B cell (primary cell): ENCODE measurements around the gene SLC8A3. TPM values are rescaled to one million over a fixed set of nuclear protein-coding genes. Genes with fewer than 3 reads are reported as not detected.

Experiments used
- ATAC-seq: fragments of 200-7000 bp; cut with Tn5 transposase; one replicate; pipeline ENCODE4 v1.10.0; 2021; ENCODE audit warnings: low read depth, mild to moderate bottlenecking, moderate number of reproducible peaks, moderate library complexity
- CTCF ChIA-PET: fragments of 350-600 bp; sonication (Branson Sonifier 250); formaldehyde crosslinking; loops from one replicate; lab custom pipeline; 2021; ENCODE audit warnings: antibody characterized with exemption, inconsistent platforms; lab: Charles Lee
- POLR2A ChIA-PET: fragments of 350-600 bp; sonication (Branson Sonifier 250); formaldehyde crosslinking; loops from one replicate; lab custom pipeline; 2021; ENCODE audit warnings: antibody characterized with exemption; lab: Charles Lee
- DNase-seq: peaks from one replicate; pipeline ENCODE4 v3.0.0; 2013
- H2AFZ ChIP-seq: 2 replicates; pipeline ENCODE4 v1.6.1; 2012; ENCODE audit warnings: mild to moderate bottlenecking, low read depth, low read length; ENCODE audit not compliant: insufficient read depth, poor library complexity, severe bottlenecking
- H3K27ac ChIP-seq, 2 donors: 1 replicate in 1 of 2; 2 replicates in 1 of 2; pipeline ENCODE4 v1.5.1; 2012 to 2013; ENCODE audit warnings: low read length in 2 of 2, mild to moderate bottlenecking in 2 of 2, moderate library complexity in 1 of 2
- H3K27me3 ChIP-seq, 4 experiments: fragments of 200-600 bp in 1 of 4; sonication (generic) in 1 of 4; replicated peaks in 1 of 4; 1 replicate in 2 of 4; 2 replicates in 2 of 4; pipeline versions ENCODE4 v1.6.1 to v1.7.0; 2013 to 2016; ENCODE audit warnings: low read length in 3 of 4, mild to moderate bottlenecking in 2 of 4, mixed read lengths in 1 of 4, moderate library complexity in 1 of 4; ENCODE audit not compliant: insufficient read depth in 4 of 4, control insufficient read depth in 3 of 4; ENCODE audit errors: control extremely low read depth in 1 of 4
- H3K36me3 ChIP-seq, 2 experiments: replicated peaks in 1 of 2; 1 replicate in 1 of 2; 2 replicates in 1 of 2; pipeline versions ENCODE4 v1.6.1 to v1.7.1; 2013; ENCODE audit warnings: low read length in 1 of 2; ENCODE audit not compliant: insufficient read depth in 2 of 2, control insufficient read depth in 1 of 2; ENCODE audit errors: control extremely low read depth in 1 of 2, extremely low read depth in 1 of 2
- H3K4me1 ChIP-seq, 2 donors: fragments of 200-600 bp in 1 of 2; sonication (generic) in 1 of 2; 1 replicate in 1 of 2; 2 replicates in 1 of 2; pipeline versions ENCODE4 v1.5.1 to v1.6.1; 2013 to 2017; ENCODE audit warnings: low read length in 2 of 2; ENCODE audit not compliant: control insufficient read depth in 2 of 2, insufficient read depth in 2 of 2
- H3K4me2 ChIP-seq: replicated peaks from 2 replicates; pipeline ENCODE3; 2012; ENCODE audit warnings: mild to moderate bottlenecking, low read depth, low read length; ENCODE audit not compliant: poor library complexity, severe bottlenecking
- H3K4me3 ChIP-seq, 5 experiments: fragments of 200-600 bp in 1 of 5; sonication (generic) in 1 of 5; 1 replicate in 3 of 5; 2 replicates in 2 of 5; pipeline versions ENCODE4 v1.5.1 to v1.7.0; 2011 to 2016; ENCODE audit warnings: low read length in 4 of 5, mild to moderate bottlenecking in 4 of 5, low read depth in 2 of 5, control low read depth in 1 of 5, moderate library complexity in 1 of 5; ENCODE audit not compliant: insufficient read depth in 1 of 5; ENCODE audit errors: control extremely low read depth in 1 of 5, extremely low read depth in 1 of 5
- H3K79me2 ChIP-seq: fragments of 200-600 bp; sonication (generic); one replicate; pipeline ENCODE4 v1.6.0; 2016; ENCODE audit warnings: low read length; ENCODE audit not compliant: control insufficient read depth, insufficient read depth
- H3K9ac ChIP-seq: fragments of 200-600 bp; sonication (generic); 2 replicates; pipeline ENCODE4 v1.6.1; 2017; ENCODE audit warnings: mild to moderate bottlenecking, low read length, moderate library complexity
- H3K9me3 ChIP-seq, 3 donors: one replicate each; pipeline versions ENCODE4 v1.6.1 to v1.7.1; 2013; ENCODE audit warnings: low read length in 2 of 3; ENCODE audit not compliant: control insufficient read depth in 2 of 3, insufficient read depth in 1 of 3; ENCODE audit errors: control extremely low read depth in 1 of 3
- H4K20me1 ChIP-seq: 2 replicates; pipeline ENCODE4 v1.6.0; 2012; ENCODE audit warnings: mild to moderate bottlenecking, low read length; ENCODE audit not compliant: insufficient read depth, control insufficient read depth, poor library complexity, severe bottlenecking
- H3K27ac Mint-ChIP-seq: one replicate; pipeline ENCODE4 v1.8.0; 2021; ENCODE audit warnings: mixed read lengths
- H3K27me3 Mint-ChIP-seq: one replicate; pipeline ENCODE4 v1.8.0; 2021; ENCODE audit warnings: mixed read lengths
- H3K4me1 Mint-ChIP-seq: one replicate; pipeline ENCODE4 v1.8.0; 2021; ENCODE audit warnings: mixed read lengths
- H3K4me3 Mint-ChIP-seq: one replicate; pipeline ENCODE4 v1.8.0; 2021; ENCODE audit warnings: mixed read lengths
- H3K9me3 Mint-ChIP-seq: one replicate; pipeline ENCODE4 v1.8.0; 2022; ENCODE audit warnings: mixed read lengths; ENCODE audit not compliant: insufficient read depth
- EZH2 ChIP-seq: IDR thresholded peaks from 2 replicates; pipeline ENCODE4 v1.6.1; 2012; ENCODE audit warnings: borderline replicate concordance, low read depth, mild to moderate bottlenecking, moderate library complexity, low read length; ENCODE audit not compliant: insufficient read depth, poor library complexity, severe bottlenecking
- WGBS: methylation state at CpG from one replicate; pipeline ENCODE4 v1.1.5; 2013; ENCODE audit warnings: missing lambda C conversion rate; ENCODE audit not compliant: insufficient coverage; 5-methylcytosine and 5-hydroxymethylcytosine counted together
- intact Hi-C: fragments of 100-400 bp; cut with micrococcal nuclease; formaldehyde crosslinking; loops from one replicate; pipeline ENCODE4 v1.10.0; 2022
- polyA plus RNA-seq: library from polyadenylated mRNA; depleted of rRNA; stranded (reverse); fragments of >200 nt; gene quantifications from 2 replicates; pipeline ENCODE4 v1.2.3, GENCODE V29; 2012
- total RNA-seq, 2 donors: library from RNA; stranded (reverse); fragments of 120-200 nt in 1 of 2; gene quantifications; 1 replicate in 1 of 2; 2 replicates in 1 of 2; pipeline versions ENCODE4 v1.2.3 to v1.2.4, GENCODE V29; 2013 to 2022
- TF ChIP-seq, protein P1 (sequence below): fragments of 200-600 bp; IDR thresholded peaks from one replicate; pipeline ENCODE4 v1.8.0; 2022; ENCODE audit warnings: antibody characterized with exemption, mild to moderate bottlenecking

SLC8A3 gene
- total and polyA plus RNA-seq, 2 donors (not counting 1 experiment from before 2014, with no cell fraction given), result 0.07 to 0.09 TPM

DNA sequence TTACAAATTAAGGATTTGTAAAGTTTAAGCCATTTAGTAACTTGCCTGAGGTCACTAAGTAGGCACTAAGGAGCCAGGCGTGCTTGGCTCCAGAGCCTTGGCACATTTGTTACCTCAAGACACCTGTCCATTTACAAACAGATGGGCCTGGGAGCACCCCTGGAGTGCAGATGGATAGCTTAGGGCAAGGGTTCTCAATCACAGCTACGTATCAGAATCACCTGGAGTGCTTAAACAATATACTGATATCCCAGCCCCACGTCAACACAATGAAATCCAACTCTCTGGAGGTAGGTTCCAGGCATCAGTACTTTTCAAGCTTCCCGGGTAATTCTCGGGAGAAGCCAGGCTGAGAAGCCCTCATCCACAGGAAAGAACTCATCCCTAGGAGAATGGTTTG lies 45.4 kb downstream of the SLC8A3 start:
- Mint-ChIP-seq H3K27ac (no peak overlapping the region), H3K9me3 (no peaks in the 10 kb centered on the region), H3K4me3 (no peak overlapping the region), H3K4me1 (peaks cover 5% of the 10 kb centered on the region), H3K27me3 (peaks cover 9% of the 10 kb centered on the region)
- Histone ChIP-seq H3K4me2 (no peak overlapping the region), H3K27ac (no peak overlapping the region), H3K9me3 (peaks cover 0 to 2% (median 0%) of the 10 kb centered on the region in 3 donors), H3K36me3 (no peaks in the 10 kb centered on the region), H3K79me2 (no peaks in the 10 kb centered on the region), H3K9ac (no peak overlapping the region), H2AFZ (no peak overlapping the region), H3K4me1 (no peaks in the 10 kb centered on the region), H3K27me3 (peaks cover 0 to 3% (median 1%) of the 10 kb centered on the region in 4 experiments), H4K20me1 (no peaks in the 10 kb centered on the region), H3K4me3 (no peak overlapping the region)
- intact Hi-C loops, result no loop called here
- ChIA-PET POLR2A (no interaction called here), CTCF (no interaction called here)
- TF ChIP-seq EZH2, result no peak
- TF ChIP-seq, protein P1, sequence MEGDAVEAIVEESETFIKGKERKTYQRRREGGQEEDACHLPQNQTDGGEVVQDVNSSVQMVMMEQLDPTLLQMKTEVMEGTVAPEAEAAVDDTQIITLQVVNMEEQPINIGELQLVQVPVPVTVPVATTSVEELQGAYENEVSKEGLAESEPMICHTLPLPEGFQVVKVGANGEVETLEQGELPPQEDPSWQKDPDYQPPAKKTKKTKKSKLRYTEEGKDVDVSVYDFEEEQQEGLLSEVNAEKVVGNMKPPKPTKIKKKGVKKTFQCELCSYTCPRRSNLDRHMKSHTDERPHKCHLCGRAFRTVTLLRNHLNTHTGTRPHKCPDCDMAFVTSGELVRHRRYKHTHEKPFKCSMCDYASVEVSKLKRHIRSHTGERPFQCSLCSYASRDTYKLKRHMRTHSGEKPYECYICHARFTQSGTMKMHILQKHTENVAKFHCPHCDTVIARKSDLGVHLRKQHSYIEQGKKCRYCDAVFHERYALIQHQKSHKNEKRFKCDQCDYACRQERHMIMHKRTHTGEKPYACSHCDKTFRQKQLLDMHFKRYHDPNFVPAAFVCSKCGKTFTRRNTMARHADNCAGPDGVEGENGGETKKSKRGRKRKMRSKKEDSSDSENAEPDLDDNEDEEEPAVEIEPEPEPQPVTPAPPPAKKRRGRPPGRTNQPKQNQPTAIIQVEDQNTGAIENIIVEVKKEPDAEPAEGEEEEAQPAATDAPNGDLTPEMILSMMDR, result no peak
- no peak for DNase-seq
- no peak for ATAC-seq
- WGBS, result 90% methylated on average over 3 of the region's 5 CpGs

DNA sequence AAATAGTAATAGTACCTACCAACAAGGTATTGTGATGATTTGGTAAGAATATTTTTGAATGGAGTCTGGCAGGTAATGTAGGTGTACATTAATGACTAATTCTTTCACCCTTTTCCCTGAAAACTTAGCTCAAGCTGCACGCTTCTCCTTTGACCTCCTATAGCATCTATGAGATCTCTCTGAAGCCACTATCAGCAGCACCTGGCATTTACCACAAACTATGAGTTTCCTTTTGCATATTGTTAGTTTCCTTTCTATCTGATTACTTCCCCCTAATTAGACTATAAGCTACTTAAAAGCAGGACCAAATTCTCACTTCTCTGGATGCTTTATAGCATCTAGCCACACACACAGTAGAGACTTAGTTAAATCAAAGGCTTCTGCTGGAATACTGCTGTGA lies 48.1 kb downstream of the SLC8A3 start:
- DNase-seq (no peak), ATAC-seq (no peak)
- POLR2A ChIA-PET, result no interaction called here
- Histone ChIP-seq H3K4me3 (no peak overlapping the region), H2AFZ (no peak overlapping the region), H4K20me1 (no peaks in the 10 kb centered on the region), H3K79me2 (no peaks in the 10 kb centered on the region), H3K9me3 (peaks cover 0 to 2% (median 0%) of the 10 kb centered on the region in 3 donors), H3K4me1 (no peaks in the 10 kb centered on the region), H3K27ac (no peak overlapping the region), H3K27me3 (peaks cover 0 to 2% (median 0%) of the 10 kb centered on the region in 4 experiments), H3K4me2 (no peak overlapping the region), H3K36me3 (no peaks in the 10 kb centered on the region), H3K9ac (no peak overlapping the region)
- Mint-ChIP-seq H3K4me1 (peaks cover 5% of the 10 kb centered on the region), H3K27ac (no peak overlapping the region), H3K27me3 (peaks cover 7% of the 10 kb centered on the region), H3K4me3 (no peak overlapping the region), H3K9me3 (no peaks in the 10 kb centered on the region)
- WGBS, result no CpG with 5 or more reads among the region's 1 CpG
- TF ChIP-seq EZH2, result no peak
- TF ChIP-seq, protein P1, result no peak
- CTCF ChIA-PET, result no interaction called here
- intact Hi-C loops, result no loop called here
